WTC11 (cell line): Measurements from ENCODE around the gene IL6R. TPM values are rescaled to one million over a fixed set of nuclear protein-coding genes. Genes with fewer than 3 reads are reported as not detected.

Experiments used
- ATAC-seq: fragments of 200-7000 bp; cut with Tn5 transposase; 2 replicates; pipeline ENCODE4 v1.10.0; 2021; ENCODE audit warnings: mild to moderate bottlenecking, moderate library complexity
- CTCF ChIA-PET: fragments of 300-600 bp; sonication (Branson Sonifier 250); formaldehyde crosslinking; loops from one replicate; lab custom pipeline; 2021; ENCODE audit warnings: antibody characterized with exemption; lab: Charles Lee
- POLR2A ChIA-PET: fragments of 350-600 bp; sonication (Branson Sonifier 250); formaldehyde crosslinking; loops from one replicate; lab custom pipeline; 2021; ENCODE audit warnings: antibody characterized with exemption; lab: Charles Lee
- DNase-seq: peaks from one replicate; pipeline ENCODE4 v3.0.0; 2021; ENCODE audit warnings: low spot score
- H3K27ac Mint-ChIP-seq: 2 replicates; pipeline ENCODE4 v1.8.0; 2021; ENCODE audit warnings: mixed read lengths
- H3K27me3 Mint-ChIP-seq: 2 replicates; pipeline ENCODE4 v1.8.0; 2021; ENCODE audit warnings: low read depth, mild to moderate bottlenecking, moderate library complexity, mixed read lengths
- H3K36me3 Mint-ChIP-seq: 2 replicates; pipeline ENCODE4 v1.8.0; 2021; ENCODE audit warnings: mixed read lengths
- H3K4me1 Mint-ChIP-seq: 2 replicates; pipeline ENCODE4 v1.8.0; 2022; ENCODE audit warnings: mixed read lengths
- H3K4me3 Mint-ChIP-seq: 2 replicates; pipeline ENCODE4 v1.8.0; 2021; ENCODE audit warnings: mild to moderate bottlenecking, moderate library complexity, mixed read lengths
- H3K9me3 Mint-ChIP-seq: 2 replicates; pipeline ENCODE4 v1.8.0; 2021; ENCODE audit warnings: mixed read lengths
- ATF1 ChIP-seq: sonication (generic); formaldehyde crosslinking; IDR thresholded peaks from 2 replicates; pipeline ENCODE4 v1.8.1; 2023; ENCODE audit warnings: mild to moderate bottlenecking, moderate library complexity, missing genetic modification reagents
- E2F4 ChIP-seq: sonication (generic); formaldehyde crosslinking; IDR thresholded peaks from 2 replicates; pipeline ENCODE4 v1.8.1; 2022; ENCODE audit warnings: low read depth, mild to moderate bottlenecking, moderate library complexity, missing genetic modification reagents, borderline replicate concordance
- ELF4 ChIP-seq: sonication (generic); formaldehyde crosslinking; IDR thresholded peaks from 2 replicates; pipeline ENCODE4 v1.8.1; 2022; ENCODE audit warnings: low read depth, mild to moderate bottlenecking, moderate library complexity, missing genetic modification reagents
- ETV6 ChIP-seq: sonication (generic); formaldehyde crosslinking; IDR thresholded peaks from 2 replicates; pipeline ENCODE4 v1.8.1; 2022; ENCODE audit warnings: mild to moderate bottlenecking, missing genetic modification reagents
- FOXP4 ChIP-seq: sonication (generic); formaldehyde crosslinking; IDR thresholded peaks from 2 replicates; pipeline ENCODE4 v1.8.0; 2022; ENCODE audit warnings: mild to moderate bottlenecking, missing genetic modification reagents
- JAZF1 ChIP-seq: fragments of 250-450 bp; sonication (Bioruptor Pico); IDR thresholded peaks from 2 replicates; pipeline ENCODE4 v1.9.0; 2021; ENCODE audit warnings: moderate library complexity, mild to moderate bottlenecking, inconsistent platforms
- TCF7 ChIP-seq: sonication (generic); formaldehyde crosslinking; IDR thresholded peaks from 2 replicates; pipeline ENCODE4 v1.8.0; 2022; ENCODE audit warnings: mild to moderate bottlenecking, low read depth, missing genetic modification reagents, moderate library complexity
- ZNF138 ChIP-seq: sonication (generic); formaldehyde crosslinking; conservative IDR thresholded peaks from 2 replicates; pipeline ENCODE4 v1.8.1; 2022; ENCODE audit warnings: mild to moderate bottlenecking, moderate library complexity, missing genetic modification reagents
- ZNF263 ChIP-seq: sonication (generic); formaldehyde crosslinking; IDR thresholded peaks from 2 replicates; pipeline ENCODE4 v1.8.1; 2022; ENCODE audit warnings: low read depth, mild to moderate bottlenecking, moderate library complexity, missing genetic modification reagents
- ZNF317 ChIP-seq: sonication (generic); formaldehyde crosslinking; IDR thresholded peaks from 2 replicates; pipeline ENCODE4 v1.8.1; 2023; ENCODE audit warnings: low read depth, mild to moderate bottlenecking, moderate library complexity, missing genetic modification reagents, borderline replicate concordance
- ZNF425 ChIP-seq: fragments of 250-450 bp; sonication (Bioruptor Pico); conservative IDR thresholded peaks from 2 replicates; pipeline ENCODE4 v1.9.0; 2021; ENCODE audit warnings: mild to moderate bottlenecking
- total RNA-seq: library from RNA; stranded (reverse); gene quantifications from 3 replicates; pipeline ENCODE4 v1.2.3, GENCODE V29; 2021

The IL6R gene
- total RNA-seq, 1 experiment from 2014 or later, result 7.0 TPM

- H3K27me3 Mint-ChIP-seq, result peaks cover 13% of the 10 kb centered on the region
- no peak overlapping the region for H3K4me3 Mint-ChIP-seq
- no peaks in the 10 kb centered on the region for H3K9me3 Mint-ChIP-seq
- H3K4me1 Mint-ChIP-seq, result peaks cover 34% of the 10 kb centered on the region
- H3K27ac Mint-ChIP-seq, result no peak overlapping the region
- DNase-seq (no peak), ATAC-seq (no peak)
- no peaks in the 10 kb centered on the region for H3K36me3 Mint-ChIP-seq
- TF ChIP-seq ELF4 (CRISPR knock-in tag) (no peak), ZNF425 (CRISPR knock-in tag) (no peak), E2F4 (no peak), FOXP4 (CRISPR knock-in tag) (no peak)
- POLR2A ChIA-PET, result interaction anchor here (0.7 kb wide), 1 partner anchor 111 kb away, joined by 6 read pairs; no protein-coding TSS in a partner anchor
- CTCF ChIA-PET, result interaction anchor here (0.7 to 1.0 kb wide), 2 partner anchors 135 to 315 kb away, joined by 4 read pairs; no protein-coding TSS in a partner anchor
These were observed 6.4 kb downstream of the IL6R start for GRCh38 chr1:154411525-154411924.

GRCh38 chr1:154413177-154413783, 8.1 kb downstream of the IL6R start:
- H3K9me3 Mint-ChIP-seq, result no peaks in the 10 kb centered on the region
- no peaks in the 10 kb centered on the region for H3K36me3 Mint-ChIP-seq
- ATAC-seq, result no peak
- peaks cover 23% of the 10 kb centered on the region for H3K4me1 Mint-ChIP-seq
- H3K4me3 Mint-ChIP-seq, result no peak overlapping the region
- TF ChIP-seq ETV6, result no peak
- H3K27me3 Mint-ChIP-seq, result no peaks in the 10 kb centered on the region
- POLR2A ChIA-PET, result no interaction called here
- no peak overlapping the region for H3K27ac Mint-ChIP-seq
- no peak for DNase-seq
- CTCF ChIA-PET, result no interaction called here

DNA sequence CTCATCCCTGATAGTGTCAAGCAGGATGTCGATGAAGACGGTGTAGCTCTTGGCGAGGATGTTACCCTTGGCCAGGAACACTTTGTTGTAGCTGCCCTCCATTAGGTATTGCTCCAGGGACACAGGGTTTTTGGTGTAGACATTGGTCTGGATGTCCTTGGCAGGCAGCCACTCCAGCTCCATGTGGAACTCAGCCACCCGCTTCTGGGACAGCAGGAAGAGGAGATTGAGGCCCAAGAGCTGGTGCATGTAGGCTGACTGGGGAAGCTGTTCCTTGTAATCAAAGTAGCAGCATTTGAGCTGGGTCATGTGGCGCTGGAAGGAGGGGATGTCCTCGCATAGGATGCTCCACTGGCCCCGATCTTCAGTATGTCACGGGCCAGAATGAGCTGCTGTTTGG, 9.5 kb downstream of the IL6R start:
- Mint-ChIP-seq H3K4me1 (peaks cover 28% of the 10 kb centered on the region), H3K4me3 (no peak overlapping the region), H3K27me3 (no peaks in the 10 kb centered on the region), H3K36me3 (no peaks in the 10 kb centered on the region), H3K9me3 (no peaks in the 10 kb centered on the region), H3K27ac (no peak overlapping the region)
- ChIA-PET POLR2A (no interaction called here), CTCF (interaction anchor here (0.6 to 1.2 kb wide), 4 partner anchors 28 to 468 kb away, joined by 3 to 4 read pairs (median 4); partner anchors contain the start of gene DENND4B)
- DNase-seq, result no peak
- TF ChIP-seq ATF1 (CRISPR knock-in tag) (no peak), JAZF1 (no peak), FOXP4 (CRISPR knock-in tag) (no peak), ZNF317 (CRISPR knock-in tag) (no peak), TCF7 (CRISPR knock-in tag) (no peak), ZNF263 (CRISPR knock-in tag) (no peak), ZNF138 (CRISPR knock-in tag) (no peak)
- ATAC-seq, result no peak
